NK-92 (cell line): ENCODE measurements around the gene SLC7A6OS.

Experiments used
- DNase-seq: peaks from one replicate; lab custom pipeline; 2025; ENCODE audit not compliant: unreplicated experiment; lab: John Stamatoyannopoulos, UW

The SLC7A6OS gene

GRCh38 chr16:68345351-68345810 lies 34.6 kb upstream of the SLC7A6OS start:
- DNase-seq: no peak

- no peak for DNase-seq
Observed at GRCh38 chr16:68344252-68344651, 33.5 kb upstream of the SLC7A6OS start.

GRCh38 chr16:68343137-68343536 lies 32.4 kb upstream of the SLC7A6OS start:
- DNase-seq: no peak

- DNase-seq: no peak
Observed at GRCh38 chr16:68342620-68343019, 31.9 kb upstream of the SLC7A6OS start.

- DNase-seq: no peak
Observed at GRCh38 chr16:68339214-68339613, 28.5 kb upstream of the SLC7A6OS start.

- DNase-seq: no peak
Observed at GRCh38 chr16:68338326-68339119, 27.8 kb upstream of the SLC7A6OS start.

GRCh38 chr16:68335175-68335574 lies 24.4 kb upstream of the SLC7A6OS start:
- no peak for DNase-seq

- DNase-seq: no peak
Observed at GRCh38 chr16:68332411-68333121, 21.8 kb upstream of the SLC7A6OS start.

GRCh38 chr16:68331879-68332410 lies 21.2 kb upstream of the SLC7A6OS start:
- DNase-seq: no peak

GRCh38 chr16:68328860-68329390 lies 18.2 kb upstream of the SLC7A6OS start:
- DNase-seq: no peak

- no peak for DNase-seq
Observed at GRCh38 chr16:68328151-68328859, 17.6 kb upstream of the SLC7A6OS start.

GRCh38 chr16:68324780-68325357 lies 14.1 kb upstream of the SLC7A6OS start:
- no peak for DNase-seq

GRCh38 chr16:68324336-68324735 lies 13.6 kb upstream of the SLC7A6OS start:
- DNase-seq: no peak

- no peak for DNase-seq
Observed at GRCh38 chr16:68319185-68319908, 8.6 kb upstream of the SLC7A6OS start.

GRCh38 chr16:68313116-68313515 lies 2.4 kb upstream of the SLC7A6OS start:
- no peak for DNase-seq

- DNase-seq: no peak
Observed at GRCh38 chr16:68310437-68310773, 341 bp downstream of the SLC7A6OS start.

- DNase-seq: no peak
Observed at GRCh38 chr16:68309799-68310198, 947 bp downstream of the SLC7A6OS start.

GRCh38 chr16:68306633-68307032 lies 4.1 kb downstream of the SLC7A6OS start:
- no peak for DNase-seq

- no peak for DNase-seq
Observed at GRCh38 chr16:68300734-68301459, 9.8 kb downstream of the SLC7A6OS start.
